Esophagus mucosa (tissue), 1 donor: ENCODE results near the gene DHX58. TPM values are rescaled to one million over a fixed set of nuclear protein-coding genes. Genes with fewer than 3 reads are reported as not detected.

Experiments
- ATAC-seq: fragments of 200-7000 bp; cut with Tn5 transposase; one replicate; pipeline ENCODE4 v1.9.1; 2020
- total RNA-seq: library from RNA; stranded (reverse); gene quantifications from one replicate; pipeline ENCODE4 v1.2.4, GENCODE V29; 2023
- donor health status: DM: yes; HTN: yes; CAD: no.

The DHX58 gene
- total RNA-seq, 1 donor from 2014 or later = 6.3 TPM

- ATAC-seq = peak; percentile 49
These were observed 30.9 kb downstream of the DHX58 start for GRCh38 chr17:42081516-42082129.

DNA sequence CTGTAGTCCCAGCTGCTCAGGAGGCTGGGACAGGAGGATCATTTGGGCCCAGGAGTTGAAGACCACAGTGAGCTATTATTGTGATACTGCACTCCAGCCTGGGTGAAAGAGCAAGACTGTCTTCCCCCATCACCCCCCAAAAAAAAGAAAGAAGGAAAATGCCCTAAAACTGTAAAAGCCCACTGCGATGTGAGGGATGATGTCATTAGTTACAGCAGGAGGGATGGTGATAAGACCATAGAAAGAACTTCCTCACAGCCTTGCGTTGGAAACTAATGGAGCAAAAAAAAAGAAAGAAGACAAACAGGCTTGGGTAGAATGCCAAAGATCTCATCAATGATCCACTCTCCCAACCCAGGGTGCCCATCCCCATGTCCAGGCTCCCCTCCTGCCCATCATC is 33.0 kb downstream of the DHX58 start:
- ATAC-seq = no peak

- no peak for ATAC-seq
These were observed 34.0 kb downstream of the DHX58 start for GRCh38 chr17:42078396-42079043.

- no peak for ATAC-seq
These were observed 34.8 kb downstream of the DHX58 start for GRCh38 chr17:42077755-42078154.

GRCh38 chr17:42076797-42077559 is 35.5 kb downstream of the DHX58 start:
- ATAC-seq = no peak

DNA sequence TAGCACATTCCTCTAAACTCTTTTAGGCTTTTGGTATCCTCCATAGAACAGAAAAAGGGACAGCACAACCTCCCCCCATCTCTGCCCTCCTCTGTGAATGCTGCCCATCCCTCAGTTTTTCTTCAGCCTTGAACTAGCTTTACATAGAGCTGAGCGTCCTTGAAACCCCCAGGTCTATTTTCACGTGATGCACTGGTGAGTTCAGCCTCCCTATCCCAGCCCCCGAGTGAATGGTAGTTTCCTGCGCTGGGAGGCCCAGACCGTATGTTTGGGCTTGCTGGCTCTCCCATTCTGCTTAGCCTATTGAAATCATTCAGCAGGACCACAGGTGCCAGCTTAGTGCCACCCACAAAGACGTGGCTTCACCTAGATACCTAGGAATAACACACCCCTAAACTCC is 36.7 kb downstream of the DHX58 start:
- no peak for ATAC-seq

- peak; percentile 11 for ATAC-seq
These were observed 40.0 kb downstream of the DHX58 start for GRCh38 chr17:42072323-42073187.

- no peak for ATAC-seq
These were observed 40.7 kb downstream of the DHX58 start for GRCh38 chr17:42071810-42072209.

DNA sequence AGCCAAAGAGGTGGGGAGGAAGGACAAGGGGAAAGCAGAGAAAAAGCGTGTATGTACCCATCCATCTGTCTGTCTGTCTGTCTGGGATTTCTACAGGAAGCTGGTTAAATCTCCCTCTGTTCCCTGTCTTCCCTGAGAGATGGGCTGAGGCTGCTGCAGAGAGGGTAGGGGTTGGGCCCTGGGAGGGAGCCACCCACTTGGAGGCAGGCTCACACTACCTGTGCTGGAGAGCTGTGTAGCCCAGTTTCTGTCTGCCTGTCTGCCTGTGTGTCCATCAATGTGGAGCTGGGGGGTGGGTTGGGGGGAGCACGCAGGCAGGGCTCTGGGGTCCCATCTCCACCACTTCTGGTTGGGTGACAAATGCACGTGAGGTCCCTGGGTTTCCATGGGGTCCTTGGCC is 43.5 kb downstream of the DHX58 start:
- ATAC-seq = peak; percentile 46

DNA sequence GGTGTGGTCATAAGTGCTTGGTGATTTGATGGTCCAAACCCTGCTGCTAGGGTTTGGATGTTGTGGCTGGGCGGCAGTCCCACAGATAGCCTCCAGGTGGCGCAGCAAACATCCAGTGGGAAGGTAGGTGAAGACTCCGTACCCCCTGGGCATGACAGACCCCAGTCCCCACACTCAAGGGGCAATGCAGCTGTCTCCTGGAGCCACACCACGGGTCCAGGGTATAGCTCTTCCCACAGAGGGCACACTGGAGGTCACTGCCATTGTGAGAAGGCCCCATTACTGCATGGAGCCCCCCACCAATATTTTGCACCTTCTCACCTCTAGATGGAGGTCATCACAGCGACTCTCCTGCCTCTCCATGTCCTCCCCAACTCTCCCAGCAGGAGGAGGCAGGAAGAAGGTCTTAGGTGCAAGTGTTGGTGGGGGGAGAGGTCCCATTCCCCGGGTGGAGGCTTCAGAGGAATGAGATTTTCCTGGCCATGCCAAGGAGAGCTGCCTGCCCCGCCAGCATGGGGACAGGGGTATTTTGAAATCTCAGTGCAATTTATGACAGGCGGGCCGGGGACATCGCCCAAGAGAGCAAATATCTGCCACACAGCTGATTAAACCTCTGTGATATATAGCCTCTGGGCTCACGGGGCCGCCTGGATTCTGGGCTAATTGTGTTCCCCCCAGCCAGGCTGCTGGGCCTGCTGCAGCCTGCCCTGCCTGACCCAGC is 45.0 kb downstream of the DHX58 start:
- ATAC-seq = peak; percentile 43

- no peak for ATAC-seq
These were observed 47.3 kb downstream of the DHX58 start for GRCh38 chr17:42065201-42065600.

DNA sequence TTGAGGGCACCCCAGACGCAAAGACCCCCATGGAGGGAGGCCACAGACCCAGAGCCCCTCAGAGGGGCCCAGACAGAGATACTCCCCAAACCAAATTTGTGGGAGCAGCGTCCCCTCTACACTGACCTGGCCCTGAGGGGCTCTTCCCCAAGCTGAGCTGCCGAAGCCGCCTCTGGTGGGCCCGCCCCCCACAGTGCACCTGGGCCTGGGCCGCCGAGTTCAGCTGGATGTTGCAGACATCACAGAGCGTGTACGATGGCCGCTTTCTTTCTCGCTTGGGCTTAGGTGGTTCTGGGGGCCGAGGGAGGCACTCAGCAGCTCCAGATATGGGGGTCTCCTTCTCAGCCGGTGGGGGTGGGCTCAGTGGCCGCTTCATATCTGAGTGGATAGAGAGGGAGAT is 49.8 kb downstream of the DHX58 start:
- ATAC-seq = no peak

GRCh38 chr17:42061646-42062487 is 50.6 kb downstream of the DHX58 start:
- no peak for ATAC-seq

DNA sequence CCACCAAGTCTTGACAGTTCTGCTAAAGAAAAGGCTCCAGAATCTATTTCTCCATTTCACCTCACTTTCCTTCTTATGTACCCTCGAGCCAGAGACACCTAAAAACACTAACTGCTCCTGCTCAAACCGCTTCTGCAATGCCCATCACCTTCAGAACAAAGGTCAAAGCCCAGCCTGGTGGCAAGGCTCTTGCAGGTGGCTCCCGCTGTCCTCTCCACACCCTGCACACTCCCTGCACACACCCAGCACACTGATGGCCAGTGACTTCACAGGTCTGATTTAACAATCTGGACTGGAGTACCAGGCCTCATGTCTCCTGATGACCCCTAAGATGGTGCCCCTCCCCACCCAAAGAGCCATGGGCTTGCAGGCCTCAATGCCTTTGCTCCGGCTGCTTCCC is 52.3 kb downstream of the DHX58 start:
- ATAC-seq = no peak

DNA sequence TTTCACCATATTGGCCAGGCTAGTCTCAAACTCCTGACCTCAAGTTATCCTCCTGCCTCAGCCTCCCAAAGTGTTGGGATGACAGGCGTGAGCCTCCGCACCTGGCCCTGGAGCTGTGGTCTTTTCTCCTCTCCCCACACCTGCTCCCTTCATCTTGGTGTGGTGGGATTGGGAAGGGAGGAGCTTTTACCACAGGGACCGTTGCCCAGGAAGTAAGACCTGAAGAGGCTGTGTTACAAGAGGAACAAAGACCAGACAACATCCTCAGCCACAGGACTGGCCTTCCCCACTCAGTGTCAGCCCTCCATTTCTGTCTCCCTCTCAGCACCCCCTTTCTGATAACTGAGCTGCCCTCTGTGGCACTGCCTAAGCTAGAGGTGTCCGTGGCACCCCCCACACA is 52.7 kb downstream of the DHX58 start:
- no peak for ATAC-seq

DNA sequence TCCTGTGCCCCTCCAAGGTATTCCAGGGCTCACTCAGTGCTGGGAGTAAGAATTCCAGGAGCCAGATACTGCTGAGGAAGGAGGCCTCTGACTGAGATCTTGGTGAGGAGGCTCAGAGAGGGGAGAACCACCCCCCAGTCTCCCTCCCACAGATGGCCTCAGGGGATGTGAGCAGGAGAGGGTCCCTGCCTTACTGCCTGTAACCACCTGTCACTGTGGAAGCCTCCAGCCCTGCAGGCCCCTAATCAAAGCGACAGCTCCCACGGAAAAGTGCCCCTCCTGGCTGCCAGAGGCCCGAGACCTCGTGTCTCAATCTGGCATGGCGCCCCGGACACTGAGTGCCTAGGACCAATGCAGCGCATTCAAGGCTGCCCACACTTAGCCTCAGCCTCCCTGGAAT is 54.5 kb downstream of the DHX58 start:
- ATAC-seq = no peak

GRCh38 chr17:42056635-42057034 is 55.9 kb downstream of the DHX58 start:
- no peak for ATAC-seq

DNA sequence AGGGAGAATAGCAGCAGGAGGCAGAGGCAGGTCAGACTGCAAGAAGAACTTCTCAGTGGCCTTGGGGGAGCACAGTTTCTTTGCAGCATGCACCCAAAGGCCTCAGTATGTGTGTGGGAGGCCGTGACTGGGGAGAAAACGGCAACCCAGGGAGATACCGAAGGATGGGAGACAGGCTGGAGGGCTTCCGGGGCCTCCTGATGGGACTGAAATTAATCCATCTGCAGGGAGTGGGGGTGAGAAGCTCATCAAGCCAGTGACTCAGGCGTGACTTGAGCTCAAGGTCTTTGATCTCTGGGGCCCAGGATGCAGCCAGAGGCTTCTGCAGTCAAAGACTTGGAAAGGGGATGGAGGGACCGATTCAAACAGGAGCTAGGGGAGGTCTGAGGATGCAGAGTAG is 57.0 kb downstream of the DHX58 start:
- no peak for ATAC-seq

- no peak for ATAC-seq
These were observed 57.5 kb downstream of the DHX58 start for GRCh38 chr17:42055027-42055426.

DNA sequence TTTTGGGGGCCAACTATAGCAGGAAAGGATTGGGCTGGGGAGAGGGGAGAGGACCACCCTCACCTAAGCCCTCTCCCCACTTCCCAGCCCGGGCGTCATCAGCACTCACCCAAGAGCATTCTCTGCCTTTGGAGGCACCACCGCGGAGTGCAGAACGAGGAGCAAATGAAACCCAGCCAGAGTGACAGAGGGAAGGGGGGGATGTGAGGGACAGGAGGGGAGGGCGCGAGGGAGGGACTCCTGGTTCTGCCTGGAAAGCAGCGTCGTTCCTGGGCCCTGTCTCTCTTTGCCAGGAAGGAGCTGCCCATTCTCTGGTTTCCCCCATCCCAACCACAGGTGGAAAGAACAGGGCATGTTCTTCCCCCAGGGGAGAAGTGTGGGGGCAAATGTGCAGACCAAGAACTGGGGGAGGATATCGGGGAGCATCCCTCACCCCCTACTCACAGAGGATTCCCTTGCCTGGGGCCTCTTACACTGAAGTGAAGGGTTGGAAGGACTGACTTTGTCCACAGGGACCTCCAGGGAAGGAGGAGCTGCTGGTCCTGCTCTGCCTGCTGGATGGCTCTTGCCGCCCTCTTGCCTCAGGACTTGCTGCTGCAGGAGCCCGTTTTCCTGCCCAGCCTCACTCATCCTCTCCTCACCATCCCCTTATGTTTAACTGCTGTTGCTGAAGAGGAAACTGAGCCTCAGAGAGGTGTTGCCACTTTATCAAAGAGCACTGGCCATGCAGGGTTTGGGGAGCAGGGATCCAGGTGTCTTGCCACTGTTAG is 58.6 kb downstream of the DHX58 start:
- ATAC-seq = no peak
